ENCODE results near the gene FBXW12. TPM values are rescaled to one million over a fixed set of nuclear protein-coding genes. Genes with fewer than 3 reads are reported as not detected.

FBXW12 gene
- total and polyA plus RNA-seq, 5 donors from 2014 or later = not detected

GRCh38 chr3:48406443-48407431 is 34.7 kb downstream of the FBXW12 start:
- no peak overlapping the region for H3K4me3 Mint-ChIP-seq
- no peaks in the 10 kb centered on the region for H3K4me1 ChIP-seq (ENCODE audit: control insufficient read depth, insufficient read depth, low read length, poor library complexity, severe bottlenecking)
- H3K4me1 Mint-ChIP-seq = no peaks in the 10 kb centered on the region
- no peak for ATAC-seq (ENCODE audit: low read depth in 2 of 2)
- DNase-seq = no peak
- no peak overlapping the region for H3K27ac ChIP-seq (ENCODE audit: insufficient read depth, low read length, poor library complexity, severe bottlenecking)
- no peaks in the 10 kb centered on the region for H3K36me3 ChIP-seq (ENCODE audit: control insufficient read depth, insufficient read depth, low read length)
- H3K27me3 ChIP-seq (ENCODE audit: control insufficient read depth, insufficient read depth, low read length) = no peaks in the 10 kb centered on the region
- no peaks in the 10 kb centered on the region for H3K36me3 Mint-ChIP-seq
- H3K9me3 Mint-ChIP-seq = no peaks in the 10 kb centered on the region
- H3K27ac Mint-ChIP-seq = peak overlapping the region in 2 of 3 donors; percentile 29 to 38
- no peaks in the 10 kb centered on the region for H3K27me3 Mint-ChIP-seq
- no peak overlapping the region for H3K4me3 ChIP-seq (ENCODE audit: low read depth, low read length)
- H3K9me3 ChIP-seq (ENCODE audit: control insufficient read depth in 2 of 2, low read length in 2 of 2) = no peaks in the 10 kb centered on the region

GRCh38 chr3:48407542-48408099 is 35.6 kb downstream of the FBXW12 start:
- Mint-ChIP-seq H3K27me3 (no peaks in the 10 kb centered on the region), H3K36me3 (no peaks in the 10 kb centered on the region), H3K4me1 (no peaks in the 10 kb centered on the region), H3K4me3 (no peak overlapping the region), H3K27ac (no peak overlapping the region), H3K9me3 (no peaks in the 10 kb centered on the region)
- Histone ChIP-seq H3K27me3 (ENCODE audit: control insufficient read depth, insufficient read depth, low read length) (no peaks in the 10 kb centered on the region), H3K4me1 (ENCODE audit: control insufficient read depth, insufficient read depth, low read length, poor library complexity, severe bottlenecking) (no peaks in the 10 kb centered on the region), H3K27ac (ENCODE audit: insufficient read depth, low read length, poor library complexity, severe bottlenecking) (no peak overlapping the region), H3K4me3 (ENCODE audit: low read depth, low read length) (no peak overlapping the region), H3K9me3 (ENCODE audit: control insufficient read depth in 2 of 2, low read length in 2 of 2) (no peaks in the 10 kb centered on the region), H3K36me3 (ENCODE audit: control insufficient read depth, insufficient read depth, low read length) (no peaks in the 10 kb centered on the region)
- no peak for ATAC-seq (ENCODE audit: low read depth in 2 of 2)
- no peak for DNase-seq

- H3K4me3 Mint-ChIP-seq = no peak overlapping the region
- no peak overlapping the region for H3K4me3 ChIP-seq (ENCODE audit: low read depth, low read length)
- no peak for ATAC-seq (ENCODE audit: low read depth in 2 of 2)
- no peaks in the 10 kb centered on the region for H3K4me1 ChIP-seq (ENCODE audit: control insufficient read depth, insufficient read depth, low read length, poor library complexity, severe bottlenecking)
- DNase-seq = no peak
- H3K27me3 ChIP-seq (ENCODE audit: control insufficient read depth, insufficient read depth, low read length) = no peaks in the 10 kb centered on the region
- H3K27ac Mint-ChIP-seq = peak overlapping the region in 2 of 3 donors; percentile 7 to 75
- H3K4me1 Mint-ChIP-seq = no peaks in the 10 kb centered on the region
- H3K27me3 Mint-ChIP-seq = no peaks in the 10 kb centered on the region
- no peaks in the 10 kb centered on the region for H3K36me3 Mint-ChIP-seq
- H3K9me3 ChIP-seq (ENCODE audit: control insufficient read depth in 2 of 2, low read length in 2 of 2) = no peaks in the 10 kb centered on the region
- no peaks in the 10 kb centered on the region for H3K9me3 Mint-ChIP-seq
- H3K36me3 ChIP-seq (ENCODE audit: control insufficient read depth, insufficient read depth, low read length) = no peaks in the 10 kb centered on the region
- no peak overlapping the region for H3K27ac ChIP-seq (ENCODE audit: insufficient read depth, low read length, poor library complexity, severe bottlenecking)
Measured at GRCh38 chr3:48408823-48409281, 36.8 kb downstream of the FBXW12 start.

GRCh38 chr3:48409291-48410201 is 37.5 kb downstream of the FBXW12 start:
- H3K4me1 Mint-ChIP-seq = no peaks in the 10 kb centered on the region
- H3K27ac ChIP-seq (ENCODE audit: insufficient read depth, low read length, poor library complexity, severe bottlenecking) = no peak overlapping the region
- no peaks in the 10 kb centered on the region for H3K27me3 ChIP-seq (ENCODE audit: control insufficient read depth, insufficient read depth, low read length)
- H3K36me3 ChIP-seq (ENCODE audit: control insufficient read depth, insufficient read depth, low read length) = no peaks in the 10 kb centered on the region
- H3K9me3 Mint-ChIP-seq = no peaks in the 10 kb centered on the region
- H3K4me3 ChIP-seq (ENCODE audit: low read depth, low read length) = no peak overlapping the region
- no peak for ATAC-seq (ENCODE audit: low read depth in 2 of 2)
- H3K9me3 ChIP-seq (ENCODE audit: control insufficient read depth in 2 of 2, low read length in 2 of 2) = no peaks in the 10 kb centered on the region
- H3K36me3 Mint-ChIP-seq = no peaks in the 10 kb centered on the region
- H3K4me1 ChIP-seq (ENCODE audit: control insufficient read depth, insufficient read depth, low read length, poor library complexity, severe bottlenecking) = no peaks in the 10 kb centered on the region
- peak overlapping the region in 1 of 3 donors; percentile 7 for H3K27ac Mint-ChIP-seq
- no peak overlapping the region for H3K4me3 Mint-ChIP-seq
- H3K27me3 Mint-ChIP-seq = no peaks in the 10 kb centered on the region
- no peak for DNase-seq

GRCh38 chr3:48410205-48411040 is 38.4 kb downstream of the FBXW12 start:
- H3K36me3 Mint-ChIP-seq = no peaks in the 10 kb centered on the region
- Histone ChIP-seq H3K27me3 (ENCODE audit: control insufficient read depth, insufficient read depth, low read length) (no peaks in the 10 kb centered on the region), H3K27ac (ENCODE audit: insufficient read depth, low read length, poor library complexity, severe bottlenecking) (no peak overlapping the region), H3K4me3 (ENCODE audit: low read depth, low read length) (no peak overlapping the region), H3K36me3 (ENCODE audit: control insufficient read depth, insufficient read depth, low read length) (no peaks in the 10 kb centered on the region), H3K9me3 (ENCODE audit: control insufficient read depth in 2 of 2, low read length in 2 of 2) (no peaks in the 10 kb centered on the region), H3K4me1 (ENCODE audit: control insufficient read depth, insufficient read depth, low read length, poor library complexity, severe bottlenecking) (no peaks in the 10 kb centered on the region)
- H3K4me3 Mint-ChIP-seq = no peak overlapping the region
- H3K27me3 Mint-ChIP-seq = no peaks in the 10 kb centered on the region
- H3K27ac Mint-ChIP-seq = no peak overlapping the region
- H3K9me3 Mint-ChIP-seq = peaks cover 0 to 2% (median 0%) of the 10 kb centered on the region in 7 donors
- no peak for ATAC-seq (ENCODE audit: low read depth in 2 of 2)
- DNase-seq = no peak
- no peaks in the 10 kb centered on the region for H3K4me1 Mint-ChIP-seq

- Histone ChIP-seq H3K36me3 (ENCODE audit: control insufficient read depth, insufficient read depth, low read length) (no peaks in the 10 kb centered on the region), H3K27ac (ENCODE audit: insufficient read depth, low read length, poor library complexity, severe bottlenecking) (no peak overlapping the region), H3K9me3 (ENCODE audit: control insufficient read depth in 2 of 2, low read length in 2 of 2) (no peaks in the 10 kb centered on the region), H3K4me1 (ENCODE audit: control insufficient read depth, insufficient read depth, low read length, poor library complexity, severe bottlenecking) (no peaks in the 10 kb centered on the region), H3K27me3 (ENCODE audit: control insufficient read depth, insufficient read depth, low read length) (no peaks in the 10 kb centered on the region), H3K4me3 (ENCODE audit: low read depth, low read length) (no peak overlapping the region)
- DNase-seq (no peak), ATAC-seq (ENCODE audit: low read depth in 2 of 2) (no peak)
- Mint-ChIP-seq H3K4me1 (no peaks in the 10 kb centered on the region), H3K9me3 (peaks cover 0 to 2% (median 0%) of the 10 kb centered on the region in 7 donors), H3K4me3 (no peak overlapping the region), H3K27me3 (no peaks in the 10 kb centered on the region), H3K36me3 (no peaks in the 10 kb centered on the region), H3K27ac (no peak overlapping the region)
Measured at GRCh38 chr3:48411041-48411588, 39.1 kb downstream of the FBXW12 start.
